OCI-LY3 (cell line): ENCODE results near the gene MXRA5.
"Not testable (repeated sequence)": the region's sequence is repeated elsewhere in the genome, so short reads cannot be mapped to it uniquely, and the experiment has no call there.

ENCODE experiments used
- H2AFZ ChIP-seq: fragments of 200-600, 300-600 bp; shearing (Covaris generic); 2 replicates; pipeline ENCODE4 v1.6.0; 2014; ENCODE audit warnings: antibody characterized with exemption, low read depth, low read length
- H3K27ac ChIP-seq: fragments of 200-600, 300-600 bp; sonication (generic); 2 replicates; pipeline ENCODE4 v1.5.1; 2014; ENCODE audit warnings: mild to moderate bottlenecking, low read length, moderate library complexity, mixed read lengths
- H3K27me3 ChIP-seq: fragments of 200-600, 300-600 bp; sonication (generic); 2 replicates; pipeline ENCODE4 v1.6.1; 2014; ENCODE audit warnings: low read depth, low read length, mixed read lengths
- H3K36me3 ChIP-seq: fragments of 200-600, 300-600 bp; sonication (generic); replicated peaks from 2 replicates; pipeline ENCODE3; 2014; ENCODE audit warnings: low read depth, low read length, mixed read lengths
- H3K4me1 ChIP-seq: fragments of 300-600, 200-600 bp; sonication (generic); 2 replicates; pipeline ENCODE4 v1.6.1; 2014; ENCODE audit warnings: low read length, mixed read lengths
- H3K4me2 ChIP-seq: fragments of 200-600, 300-600 bp; sonication (generic); 2 replicates; pipeline ENCODE4 v1.6.1; 2014; ENCODE audit warnings: low read length, mixed read lengths
- H3K4me3 ChIP-seq: fragments of 300-600, 200-600 bp; sonication (generic); 2 replicates; pipeline ENCODE4 v1.5.1; 2014; ENCODE audit warnings: antibody characterized with exemption, mild to moderate bottlenecking, low read length, moderate library complexity
- H3K79me2 ChIP-seq: fragments of 300-600, 200-600 bp; shearing (Covaris generic); 2 replicates; pipeline ENCODE4 v1.6.1; 2014; ENCODE audit warnings: mild to moderate bottlenecking, low read length, mixed read lengths
- H3K9ac ChIP-seq: fragments of 300-600, 200-600 bp; shearing (Covaris generic); 2 replicates; pipeline ENCODE4 v1.6.0; 2014; ENCODE audit warnings: mild to moderate bottlenecking, low read length, moderate library complexity
- H3K9me3 ChIP-seq: fragments of 200-600, 300-600 bp; shearing (Covaris generic); 2 replicates; pipeline ENCODE4 v1.6.1; 2014; ENCODE audit warnings: low read length, mixed read lengths; ENCODE audit not compliant: insufficient read depth
- H4K20me1 ChIP-seq: fragments of 200-600, 300-600 bp; sonication (generic); 2 replicates; pipeline ENCODE4 v1.6.1; 2016; ENCODE audit warnings: low read length, mixed read lengths; ENCODE audit not compliant: insufficient read depth
- CTCF ChIP-seq: fragments of 200-600, 300-600 bp; sonication (generic); IDR thresholded peaks from 2 replicates; pipeline ENCODE4 v1.5.1; 2014; ENCODE audit warnings: antibody characterized with exemption, low read length, low read depth
- EZH2phosphoT487 ChIP-seq: fragments of 200-600 bp; shearing (Covaris generic); IDR thresholded peaks from 2 replicates; pipeline ENCODE4 v1.6.1; 2018; ENCODE audit warnings: antibody characterized with exemption, mixed run types, low read depth

Gene MXRA5

DNA sequence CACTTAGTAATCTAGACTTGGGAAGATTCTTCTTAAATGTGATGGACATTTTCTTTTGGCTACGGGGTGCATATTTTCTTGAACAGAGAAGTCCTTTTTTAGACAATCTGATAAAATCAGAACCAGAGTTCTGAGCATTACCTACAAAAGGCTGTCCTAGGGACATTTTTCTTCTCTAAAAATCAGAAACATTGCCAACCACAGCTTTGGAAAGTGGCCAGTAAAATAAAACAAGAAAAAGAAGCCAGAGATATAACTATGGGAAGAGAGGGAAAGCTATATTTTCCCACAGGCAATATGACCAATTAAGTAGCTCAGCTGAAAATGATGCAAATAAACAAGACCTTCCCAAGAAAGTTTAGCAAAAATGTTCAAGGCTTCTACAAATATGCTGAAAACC, 55.9 kb downstream of the MXRA5 start:
- H3K36me3 ChIP-seq: no peaks in the 10 kb centered on the region
- no peak overlapping the region for H2AFZ ChIP-seq
- H3K79me2 ChIP-seq: no peaks in the 10 kb centered on the region
- H3K27ac ChIP-seq: no peak overlapping the region
- H4K20me1 ChIP-seq: no peaks in the 10 kb centered on the region
- no peak for TF ChIP-seq CTCF
- TF ChIP-seq EZH2phosphoT487: no peak
- H3K4me2 ChIP-seq: no peak overlapping the region
- H3K4me3 ChIP-seq: no peak overlapping the region
- no peaks in the 10 kb centered on the region for H3K27me3 ChIP-seq
- H3K9me3 ChIP-seq: no peaks in the 10 kb centered on the region
- no peak overlapping the region for H3K9ac ChIP-seq
- H3K4me1 ChIP-seq: no peaks in the 10 kb centered on the region

- no peak overlapping the region for H3K4me2 ChIP-seq
- no peak overlapping the region for H2AFZ ChIP-seq
Measured at GRCh38 chrX:3286196-3286945, 60.1 kb downstream of the MXRA5 start.

GRCh38 chrX:3280706-3281105, 65.7 kb downstream of the MXRA5 start:
- no peaks in the 10 kb centered on the region for H4K20me1 ChIP-seq
- H3K79me2 ChIP-seq: no peaks in the 10 kb centered on the region
- H3K9me3 ChIP-seq: no peaks in the 10 kb centered on the region
- no peaks in the 10 kb centered on the region for H3K36me3 ChIP-seq
- H3K9ac ChIP-seq: no peak overlapping the region
- no peak overlapping the region for H3K4me2 ChIP-seq
- H3K4me3 ChIP-seq: no peak overlapping the region
- no peaks in the 10 kb centered on the region for H3K4me1 ChIP-seq
- no peak overlapping the region for H3K27ac ChIP-seq
- H3K27me3 ChIP-seq: no peaks in the 10 kb centered on the region
- TF ChIP-seq EZH2phosphoT487 (no peak), CTCF (no peak)
- no peak overlapping the region for H2AFZ ChIP-seq

More at GRCh38 chrX:3286196-3286945, 60.1 kb downstream of the MXRA5 start:
- no peaks in the 10 kb centered on the region for H3K4me1 ChIP-seq
- H3K4me3 ChIP-seq: no peak overlapping the region
- no peaks in the 10 kb centered on the region for H3K9me3 ChIP-seq
- TF ChIP-seq CTCF (no peak), EZH2phosphoT487 (no peak)
- H3K27ac ChIP-seq: no peak overlapping the region
- no peaks in the 10 kb centered on the region for H3K79me2 ChIP-seq
- H4K20me1 ChIP-seq: no peaks in the 10 kb centered on the region
- H3K36me3 ChIP-seq: no peaks in the 10 kb centered on the region
- no peaks in the 10 kb centered on the region for H3K27me3 ChIP-seq
- H3K9ac ChIP-seq: no peak overlapping the region

- H4K20me1 ChIP-seq, H3K4me1 ChIP-seq, H3K4me3 ChIP-seq, H3K27ac ChIP-seq, H3K4me2 ChIP-seq, H2AFZ ChIP-seq, H3K27me3 ChIP-seq, H3K36me3 ChIP-seq, H3K9ac ChIP-seq, H3K9me3 ChIP-seq, H3K79me2 ChIP-seq: not testable (repeated sequence)
Measured at GRCh38 chrX:3273668-3274067, 72.8 kb downstream of the MXRA5 start.

- no peaks in the 10 kb centered on the region for H4K20me1 ChIP-seq
- no peaks in the 10 kb centered on the region for H3K9me3 ChIP-seq
- no peak overlapping the region for H3K4me3 ChIP-seq
- no peak overlapping the region for H2AFZ ChIP-seq
- no peak overlapping the region for H3K9ac ChIP-seq
- no peaks in the 10 kb centered on the region for H3K36me3 ChIP-seq
- no peaks in the 10 kb centered on the region for H3K4me1 ChIP-seq
- H3K27me3 ChIP-seq: no peaks in the 10 kb centered on the region
- TF ChIP-seq CTCF (no peak), EZH2phosphoT487 (no peak)
- no peak overlapping the region for H3K4me2 ChIP-seq
- no peaks in the 10 kb centered on the region for H3K79me2 ChIP-seq
- no peak overlapping the region for H3K27ac ChIP-seq
Measured at GRCh38 chrX:3271834-3272186, 74.6 kb downstream of the MXRA5 start.
